ENCODE results near the gene ARL3. TPM values are rescaled to one million over a fixed set of nuclear protein-coding genes. Genes with fewer than 3 reads are reported as not detected.

ARL3 gene
- total RNA-seq, 1 experiment from 2014 or later = 13.3 TPM

DNA sequence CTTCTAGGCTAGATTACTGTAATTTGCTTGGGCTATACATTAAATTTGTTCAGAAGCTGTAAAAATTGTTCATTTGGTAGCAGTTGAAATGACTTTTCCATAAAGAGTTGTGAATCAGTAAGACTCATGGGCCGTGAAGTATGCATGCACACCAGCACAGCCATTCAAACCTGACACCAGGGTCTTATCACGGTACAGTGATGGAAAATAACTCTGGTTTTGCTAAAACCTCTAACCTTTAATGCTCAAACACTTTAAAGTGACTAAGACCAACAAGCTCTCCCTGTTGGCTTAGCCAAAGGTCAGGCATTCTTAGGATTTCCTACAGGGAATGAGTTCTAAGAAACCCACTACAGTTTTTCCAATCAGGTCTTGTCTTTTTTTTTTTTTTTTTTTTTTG, 11.5 kb downstream of the ARL3 start:
- no peak for DNase-seq (ENCODE audit: low read depth, low spot score)
- Histone ChIP-seq H2AFZ (ENCODE audit: low read depth, low read length, poor library complexity, severe bottlenecking) (no peak overlapping the region), H3K4me2 (ENCODE audit: low read length) (no peak overlapping the region), H4K20me1 (ENCODE audit: insufficient read depth) (no peaks in the 10 kb centered on the region), H3K27ac (ENCODE audit: low read depth, low read length) (no peak overlapping the region), H3K4me3 (replicated peaks in 1 of 2; ENCODE audit: low read depth in 1 of 2, low read length in 2 of 2) (no peak overlapping the region), H3K9ac (ENCODE audit: low read length) (no peak overlapping the region), H3K27me3 (ENCODE audit: insufficient read depth, low read length) (no peaks in the 10 kb centered on the region), H3K9me3 (ENCODE audit: control insufficient read depth in 1 of 2, insufficient read depth in 1 of 2, low read depth in 1 of 2, low read length in 2 of 2) (no peaks in the 10 kb centered on the region), H3K36me3 (ENCODE audit: control insufficient read depth in 1 of 2, insufficient read depth in 2 of 2, low read length in 2 of 2) (0 out of 4 replicates have a peak, but pooled peaks cover 0 to 3% of the 10 kb centered on the region in 2 experiments), H3K79me2 (ENCODE audit: insufficient read depth, low read length) (no peaks in the 10 kb centered on the region), H3K4me1 (ENCODE audit: control insufficient read depth in 1 of 2, insufficient read depth in 2 of 2, low read length in 2 of 2) (no peaks in the 10 kb centered on the region), H3K9me2 (ENCODE audit: insufficient read depth) (no peaks in the 10 kb centered on the region)
- intact Hi-C loops (cut with micrococcal nuclease) = no loop called here
- RAD21 ChIA-PET (ENCODE audit: low non-redundant PET in 1 of 2, low total read pairs in 2 of 2, uncharacterized antibody in 2 of 2, unreplicated experiment in 2 of 2) = no interaction called here
- POLR2A ChIA-PET = interaction anchor here (1.4 kb wide), 1 partner anchor 9 kb away, joined by 6 read pairs; no protein-coding TSS in a partner anchor
- CTCF ChIA-PET = no interaction called here
- TF ChIP-seq ZNF274 (IDR thresholded peaks at IDR 0.05; ENCODE audit: low read depth, low read length) = no peak
- no peak for TF ChIP-seq POLR2A (IDR thresholded peaks at IDR 0.05; ENCODE audit: borderline replicate concordance, extremely low read depth, insufficient read depth, insufficient read length)
- no peak for TF ChIP-seq SIN3A (IDR thresholded peaks at IDR 0.05; ENCODE audit: low read depth)
- TF ChIP-seq POLR2AphosphoS5 (IDR thresholded peaks at IDR 0.05; ENCODE audit: low read depth, low read length) = no peak
- TF ChIP-seq JUND (IDR thresholded peaks at IDR 0.05) = no peak
- TF ChIP-seq ZFX (IDR thresholded peaks at IDR 0.05) = no peak
- TF ChIP-seq FOSL1 (IDR thresholded peaks at IDR 0.05; ENCODE audit: low read depth) = no peak
- no peak for TF ChIP-seq SRF (IDR thresholded peaks at IDR 0.05; ENCODE audit: low read depth)
- TF ChIP-seq MAX (IDR thresholded peaks at IDR 0.05) = no peak
- TF ChIP-seq, protein P1, sequence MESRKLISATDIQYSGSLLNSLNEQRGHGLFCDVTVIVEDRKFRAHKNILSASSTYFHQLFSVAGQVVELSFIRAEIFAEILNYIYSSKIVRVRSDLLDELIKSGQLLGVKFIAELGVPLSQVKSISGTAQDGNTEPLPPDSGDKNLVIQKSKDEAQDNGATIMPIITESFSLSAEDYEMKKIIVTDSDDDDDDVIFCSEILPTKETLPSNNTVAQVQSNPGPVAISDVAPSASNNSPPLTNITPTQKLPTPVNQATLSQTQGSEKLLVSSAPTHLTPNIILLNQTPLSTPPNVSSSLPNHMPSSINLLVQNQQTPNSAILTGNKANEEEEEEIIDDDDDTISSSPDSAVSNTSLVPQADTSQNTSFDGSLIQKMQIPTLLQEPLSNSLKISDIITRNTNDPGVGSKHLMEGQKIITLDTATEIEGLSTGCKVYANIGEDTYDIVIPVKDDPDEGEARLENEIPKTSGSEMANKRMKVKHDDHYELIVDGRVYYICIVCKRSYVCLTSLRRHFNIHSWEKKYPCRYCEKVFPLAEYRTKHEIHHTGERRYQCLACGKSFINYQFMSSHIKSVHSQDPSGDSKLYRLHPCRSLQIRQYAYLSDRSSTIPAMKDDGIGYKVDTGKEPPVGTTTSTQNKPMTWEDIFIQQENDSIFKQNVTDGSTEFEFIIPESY (IDR thresholded peaks at IDR 0.05; ENCODE audit: extremely low read depth, insufficient replicate concordance, low read length) = no peak
- TF ChIP-seq EZH2 (IDR thresholded peaks at IDR 0.05) = no peak
- no peak for TF ChIP-seq YY1 (IDR thresholded peaks at IDR 0.05; ENCODE audit: extremely low read depth, insufficient replicate concordance, low read depth, low read length)
- no peak for TF ChIP-seq CEBPB (IDR thresholded peaks at IDR 0.05; ENCODE audit: low read depth)
- TF ChIP-seq TCF7L2 (IDR thresholded peaks at IDR 0.05; ENCODE audit: borderline replicate concordance, extremely low read depth, insufficient read depth, insufficient read length) = no peak
- no peak for TF ChIP-seq RAD21 (IDR thresholded peaks at IDR 0.05; ENCODE audit: low read depth)
- TF ChIP-seq, protein P2, sequence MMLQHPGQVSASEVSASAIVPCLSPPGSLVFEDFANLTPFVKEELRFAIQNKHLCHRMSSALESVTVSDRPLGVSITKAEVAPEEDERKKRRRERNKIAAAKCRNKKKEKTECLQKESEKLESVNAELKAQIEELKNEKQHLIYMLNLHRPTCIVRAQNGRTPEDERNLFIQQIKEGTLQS (IDR thresholded peaks at IDR 0.05) = no peak
- BruUV-seq (replicated peaks) = no TSS peak
- ATAC-seq = no peak

Measured in HCT116 (cell line).